Measurements from ENCODE around the gene ADAM12. TPM values are rescaled to one million over a fixed set of nuclear protein-coding genes. Genes with fewer than 3 reads are reported as not detected.

Gene ADAM12
- total RNA-seq, 1 experiment from 2014 or later, result not detected

DNA sequence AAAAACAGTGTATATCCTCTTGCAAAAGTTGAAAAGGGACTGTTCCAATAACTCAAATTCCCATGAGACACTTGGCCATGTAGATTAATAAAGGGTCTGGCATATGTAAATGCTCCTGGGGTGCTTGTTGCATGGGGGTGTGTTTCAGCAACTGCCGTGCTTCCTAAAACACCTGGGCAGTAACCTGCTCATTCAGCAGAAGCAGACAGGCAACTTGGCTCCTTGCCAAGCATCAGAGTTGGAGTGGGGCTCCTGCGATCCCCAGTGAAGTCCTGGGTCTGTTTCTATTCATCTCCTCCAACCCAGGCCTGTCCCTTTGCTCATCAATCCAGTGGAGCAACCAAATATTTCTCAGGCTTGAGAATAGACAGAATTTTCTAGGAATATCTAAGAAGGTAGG, 42.2 kb upstream of the ADAM12 start (continued):
- TF ChIP-seq JUND (IDR thresholded peaks at IDR 0.05) (no peak), POLR2AphosphoS5 (IDR thresholded peaks at IDR 0.05; ENCODE audit: low read depth, low read length) (no peak), EZH2phosphoT487 (IDR thresholded peaks at IDR 0.05; ENCODE audit: borderline replicate concordance) (no peak), SRF (IDR thresholded peaks at IDR 0.05; ENCODE audit: low read depth) (no peak), ZFX (IDR thresholded peaks at IDR 0.05) (no peak), CBX3 (IDR thresholded peaks at IDR 0.05; ENCODE audit: low read depth) (no peak)

DNA sequence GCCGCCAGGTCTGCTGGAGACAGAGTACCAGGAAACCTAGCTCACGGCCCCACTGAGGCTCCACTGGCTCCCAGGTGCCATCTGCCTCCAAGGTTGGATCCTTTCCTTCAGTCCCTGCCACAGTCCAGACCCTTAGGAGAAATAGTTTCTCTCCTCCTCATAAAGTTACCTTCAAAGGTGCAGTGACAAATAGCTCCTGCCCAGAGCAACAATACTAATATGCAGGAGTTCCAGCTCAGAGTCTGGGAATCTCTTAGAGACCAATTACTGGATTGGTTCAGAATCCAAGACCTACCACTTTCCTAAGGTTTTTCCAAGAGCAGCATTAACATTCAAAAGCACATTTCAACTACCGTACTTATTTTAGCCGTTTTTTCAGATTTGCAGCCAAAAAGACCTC, 41.0 kb upstream of the ADAM12 start:
- peaks cover 12% of the 10 kb centered on the region; the same call in 1 of the 2 replicates for H3K27me3 ChIP-seq (ENCODE audit: insufficient read depth, low read length)
- no peaks in the 10 kb centered on the region for H3K36me3 ChIP-seq (ENCODE audit: control insufficient read depth in 1 of 2, insufficient read depth in 2 of 2, low read length in 2 of 2)
- H2AFZ ChIP-seq (ENCODE audit: low read depth, low read length, poor library complexity, severe bottlenecking), result no peak overlapping the region
- ChIA-PET POLR2A (no interaction called here), RAD21 (ENCODE audit: low non-redundant PET in 1 of 2, low total read pairs in 2 of 2, uncharacterized antibody in 2 of 2, unreplicated experiment in 2 of 2) (no interaction called here), CTCF (no interaction called here)
- no peak overlapping the region for H3K9ac ChIP-seq (ENCODE audit: low read length)
- no peaks in the 10 kb centered on the region for H3K9me2 ChIP-seq (ENCODE audit: insufficient read depth)
- no peaks in the 10 kb centered on the region for H4K20me1 ChIP-seq (ENCODE audit: insufficient read depth)
- no peaks in the 10 kb centered on the region for H3K9me3 ChIP-seq (ENCODE audit: control insufficient read depth in 1 of 2, insufficient read depth in 1 of 2, low read depth in 1 of 2, low read length in 2 of 2)
- TF ChIP-seq ZNF274 (IDR thresholded peaks at IDR 0.05; ENCODE audit: low read depth, low read length) (no peak), CBX3 (IDR thresholded peaks at IDR 0.05; ENCODE audit: low read depth) (no peak), FOSL1 (IDR thresholded peaks at IDR 0.05; ENCODE audit: low read depth) (no peak), CEBPB (IDR thresholded peaks at IDR 0.05; ENCODE audit: low read depth) (no peak), POLR2AphosphoS5 (IDR thresholded peaks at IDR 0.05; ENCODE audit: low read depth, low read length) (no peak), SRF (IDR thresholded peaks at IDR 0.05; ENCODE audit: low read depth) (no peak), SP1 (IDR thresholded peaks at IDR 0.05; ENCODE audit: low read depth) (no peak), POLR2A (IDR thresholded peaks at IDR 0.05; ENCODE audit: borderline replicate concordance, extremely low read depth, insufficient read depth, insufficient read length) (no peak)
- TF ChIP-seq, protein P1, sequence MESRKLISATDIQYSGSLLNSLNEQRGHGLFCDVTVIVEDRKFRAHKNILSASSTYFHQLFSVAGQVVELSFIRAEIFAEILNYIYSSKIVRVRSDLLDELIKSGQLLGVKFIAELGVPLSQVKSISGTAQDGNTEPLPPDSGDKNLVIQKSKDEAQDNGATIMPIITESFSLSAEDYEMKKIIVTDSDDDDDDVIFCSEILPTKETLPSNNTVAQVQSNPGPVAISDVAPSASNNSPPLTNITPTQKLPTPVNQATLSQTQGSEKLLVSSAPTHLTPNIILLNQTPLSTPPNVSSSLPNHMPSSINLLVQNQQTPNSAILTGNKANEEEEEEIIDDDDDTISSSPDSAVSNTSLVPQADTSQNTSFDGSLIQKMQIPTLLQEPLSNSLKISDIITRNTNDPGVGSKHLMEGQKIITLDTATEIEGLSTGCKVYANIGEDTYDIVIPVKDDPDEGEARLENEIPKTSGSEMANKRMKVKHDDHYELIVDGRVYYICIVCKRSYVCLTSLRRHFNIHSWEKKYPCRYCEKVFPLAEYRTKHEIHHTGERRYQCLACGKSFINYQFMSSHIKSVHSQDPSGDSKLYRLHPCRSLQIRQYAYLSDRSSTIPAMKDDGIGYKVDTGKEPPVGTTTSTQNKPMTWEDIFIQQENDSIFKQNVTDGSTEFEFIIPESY (IDR thresholded peaks at IDR 0.05; ENCODE audit: extremely low read depth, insufficient replicate concordance, low read length), result no peak
- TF ChIP-seq, protein P2, sequence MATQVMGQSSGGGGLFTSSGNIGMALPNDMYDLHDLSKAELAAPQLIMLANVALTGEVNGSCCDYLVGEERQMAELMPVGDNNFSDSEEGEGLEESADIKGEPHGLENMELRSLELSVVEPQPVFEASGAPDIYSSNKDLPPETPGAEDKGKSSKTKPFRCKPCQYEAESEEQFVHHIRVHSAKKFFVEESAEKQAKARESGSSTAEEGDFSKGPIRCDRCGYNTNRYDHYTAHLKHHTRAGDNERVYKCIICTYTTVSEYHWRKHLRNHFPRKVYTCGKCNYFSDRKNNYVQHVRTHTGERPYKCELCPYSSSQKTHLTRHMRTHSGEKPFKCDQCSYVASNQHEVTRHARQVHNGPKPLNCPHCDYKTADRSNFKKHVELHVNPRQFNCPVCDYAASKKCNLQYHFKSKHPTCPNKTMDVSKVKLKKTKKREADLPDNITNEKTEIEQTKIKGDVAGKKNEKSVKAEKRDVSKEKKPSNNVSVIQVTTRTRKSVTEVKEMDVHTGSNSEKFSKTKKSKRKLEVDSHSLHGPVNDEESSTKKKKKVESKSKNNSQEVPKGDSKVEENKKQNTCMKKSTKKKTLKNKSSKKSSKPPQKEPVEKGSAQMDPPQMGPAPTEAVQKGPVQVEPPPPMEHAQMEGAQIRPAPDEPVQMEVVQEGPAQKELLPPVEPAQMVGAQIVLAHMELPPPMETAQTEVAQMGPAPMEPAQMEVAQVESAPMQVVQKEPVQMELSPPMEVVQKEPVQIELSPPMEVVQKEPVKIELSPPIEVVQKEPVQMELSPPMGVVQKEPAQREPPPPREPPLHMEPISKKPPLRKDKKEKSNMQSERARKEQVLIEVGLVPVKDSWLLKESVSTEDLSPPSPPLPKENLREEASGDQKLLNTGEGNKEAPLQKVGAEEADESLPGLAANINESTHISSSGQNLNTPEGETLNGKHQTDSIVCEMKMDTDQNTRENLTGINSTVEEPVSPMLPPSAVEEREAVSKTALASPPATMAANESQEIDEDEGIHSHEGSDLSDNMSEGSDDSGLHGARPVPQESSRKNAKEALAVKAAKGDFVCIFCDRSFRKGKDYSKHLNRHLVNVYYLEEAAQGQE (IDR thresholded peaks at IDR 0.05; ENCODE audit: low read depth), result no peak
- TF ChIP-seq, protein P3, sequence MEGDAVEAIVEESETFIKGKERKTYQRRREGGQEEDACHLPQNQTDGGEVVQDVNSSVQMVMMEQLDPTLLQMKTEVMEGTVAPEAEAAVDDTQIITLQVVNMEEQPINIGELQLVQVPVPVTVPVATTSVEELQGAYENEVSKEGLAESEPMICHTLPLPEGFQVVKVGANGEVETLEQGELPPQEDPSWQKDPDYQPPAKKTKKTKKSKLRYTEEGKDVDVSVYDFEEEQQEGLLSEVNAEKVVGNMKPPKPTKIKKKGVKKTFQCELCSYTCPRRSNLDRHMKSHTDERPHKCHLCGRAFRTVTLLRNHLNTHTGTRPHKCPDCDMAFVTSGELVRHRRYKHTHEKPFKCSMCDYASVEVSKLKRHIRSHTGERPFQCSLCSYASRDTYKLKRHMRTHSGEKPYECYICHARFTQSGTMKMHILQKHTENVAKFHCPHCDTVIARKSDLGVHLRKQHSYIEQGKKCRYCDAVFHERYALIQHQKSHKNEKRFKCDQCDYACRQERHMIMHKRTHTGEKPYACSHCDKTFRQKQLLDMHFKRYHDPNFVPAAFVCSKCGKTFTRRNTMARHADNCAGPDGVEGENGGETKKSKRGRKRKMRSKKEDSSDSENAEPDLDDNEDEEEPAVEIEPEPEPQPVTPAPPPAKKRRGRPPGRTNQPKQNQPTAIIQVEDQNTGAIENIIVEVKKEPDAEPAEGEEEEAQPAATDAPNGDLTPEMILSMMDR (IDR thresholded peaks at IDR 0.05 in 2 of 3, conservative IDR thresholded peaks at IDR 0.05 in 1 of 3; ENCODE audit: borderline replicate concordance in 1 of 3, insufficient read depth in 1 of 3, low read depth in 2 of 3, low read length in 2 of 3), result no peak
- TF ChIP-seq, protein P4, sequence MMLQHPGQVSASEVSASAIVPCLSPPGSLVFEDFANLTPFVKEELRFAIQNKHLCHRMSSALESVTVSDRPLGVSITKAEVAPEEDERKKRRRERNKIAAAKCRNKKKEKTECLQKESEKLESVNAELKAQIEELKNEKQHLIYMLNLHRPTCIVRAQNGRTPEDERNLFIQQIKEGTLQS (IDR thresholded peaks at IDR 0.05), result no peak
- TF ChIP-seq, protein P5, sequence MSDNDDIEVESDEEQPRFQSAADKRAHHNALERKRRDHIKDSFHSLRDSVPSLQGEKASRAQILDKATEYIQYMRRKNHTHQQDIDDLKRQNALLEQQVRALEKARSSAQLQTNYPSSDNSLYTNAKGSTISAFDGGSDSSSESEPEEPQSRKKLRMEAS (IDR thresholded peaks at IDR 0.05), result no peak
- ATAC-seq, result no peak
- no peak for DNase-seq (ENCODE audit: low read depth, low spot score)
- H3K4me3 ChIP-seq (replicated peaks in 1 of 2; ENCODE audit: low read depth in 1 of 2, low read length in 2 of 2), result no peak overlapping the region
- no TSS peak for BruUV-seq (replicated peaks)
- H3K27ac ChIP-seq (ENCODE audit: low read depth, low read length), result no peak overlapping the region
- H3K79me2 ChIP-seq (ENCODE audit: insufficient read depth, low read length), result no peaks in the 10 kb centered on the region
- intact Hi-C loops (cut with micrococcal nuclease), result no loop called here
- no peak overlapping the region for H3K4me2 ChIP-seq (ENCODE audit: low read length)
- peaks cover 0 to 4% of the 10 kb centered on the region in 2 experiments; a peak in 1 of 4 replicates for H3K4me1 ChIP-seq (ENCODE audit: control insufficient read depth in 1 of 2, insufficient read depth in 2 of 2, low read length in 2 of 2)
